ENCODE results near the gene SLC15A4. TPM values are rescaled to one million over a fixed set of nuclear protein-coding genes. Genes with fewer than 3 reads are reported as not detected.
"Not testable (repeated sequence)": the region's sequence is repeated elsewhere in the genome, so short reads cannot be mapped to it uniquely, and the experiment has no call there.

Gene SLC15A4
- total RNA-seq, 1 experiment from 2014 or later, result 14.3 TPM

GRCh38 chr12:128840862-128841468 is 17.2 kb upstream of the SLC15A4 start:
- no peaks in the 10 kb centered on the region for H3K9me3 ChIP-seq (ENCODE audit: insufficient read depth, low read depth)
- no peak for TF ChIP-seq CTCF (conservative IDR thresholded peaks at IDR 0.05)
- no peak for TF ChIP-seq EZH2 (IDR thresholded peaks at IDR 0.05; ENCODE audit: low read depth)
- intact Hi-C loops (cut with micrococcal nuclease; ENCODE audit: unreplicated experiment), result no loop called here
- H2AFZ ChIP-seq, result no peak overlapping the region
- no peaks in the 10 kb centered on the region for H3K79me2 ChIP-seq (ENCODE audit: low read depth)
- BruUV-seq (replicated peaks), result no TSS peak
- no peaks in the 10 kb centered on the region for H3K36me3 ChIP-seq (ENCODE audit: low read depth)
- H3K9me2 ChIP-seq (ENCODE audit: insufficient read depth), result no peaks in the 10 kb centered on the region
- peaks cover 65% of the 10 kb centered on the region for H3K27me3 ChIP-seq (ENCODE audit: insufficient read depth, low read depth)
- no peak overlapping the region for H3K4me3 ChIP-seq
- CTCF ChIA-PET, result no interaction called here
- POLR2A ChIA-PET (ENCODE audit: unreplicated experiment), result no interaction called here
- no peak overlapping the region for H3K27ac ChIP-seq
- H3K4me2 ChIP-seq, result no peak overlapping the region
- no peaks in the 10 kb centered on the region for H3K4me1 ChIP-seq (replicated peaks; ENCODE audit: insufficient read depth)
- H4K20me1 ChIP-seq (ENCODE audit: insufficient read depth), result no peaks in the 10 kb centered on the region
- no peaks in the 10 kb centered on the region for H3F3A ChIP-seq (ENCODE audit: insufficient read depth, low read depth)
- no peak for DNase-seq

- H3K9me2 ChIP-seq (ENCODE audit: insufficient read depth); intact Hi-C loops (cut with micrococcal nuclease; ENCODE audit: unreplicated experiment); BruUV-seq (replicated peaks); H2AFZ ChIP-seq; CTCF ChIA-PET; H3F3A ChIP-seq (ENCODE audit: insufficient read depth, low read depth); H3K79me2 ChIP-seq (ENCODE audit: low read depth); H3K4me3 ChIP-seq; H3K9me3 ChIP-seq (ENCODE audit: insufficient read depth, low read depth); H3K4me2 ChIP-seq; DNase-seq; POLR2A ChIA-PET (ENCODE audit: unreplicated experiment); H3K36me3 ChIP-seq (ENCODE audit: low read depth); H3K27ac ChIP-seq; H3K4me1 ChIP-seq (replicated peaks; ENCODE audit: insufficient read depth); H4K20me1 ChIP-seq (ENCODE audit: insufficient read depth): not testable (repeated sequence)
- peaks cover 76% of the 10 kb centered on the region for H3K27me3 ChIP-seq (ENCODE audit: insufficient read depth, low read depth)
These were observed 16.1 kb upstream of the SLC15A4 start for GRCh38 chr12:128839885-128840284.

- DNase-seq, result no peak
- H2AFZ ChIP-seq, result no peak overlapping the region
- H4K20me1 ChIP-seq (ENCODE audit: insufficient read depth), result no peaks in the 10 kb centered on the region
- peaks cover 34% of the 10 kb centered on the region for H3K27me3 ChIP-seq (ENCODE audit: insufficient read depth, low read depth)
- intact Hi-C loops (cut with micrococcal nuclease; ENCODE audit: unreplicated experiment), result no loop called here
- no peaks in the 10 kb centered on the region for H3K36me3 ChIP-seq (ENCODE audit: low read depth)
- BruUV-seq (replicated peaks), result no TSS peak
- ChIA-PET POLR2A (ENCODE audit: unreplicated experiment) (no interaction called here), CTCF (no interaction called here)
- TF ChIP-seq EZH2 (IDR thresholded peaks at IDR 0.05; ENCODE audit: low read depth) (no peak), CTCF (conservative IDR thresholded peaks at IDR 0.05) (no peak)
- no peak overlapping the region for H3K4me2 ChIP-seq
- H3F3A ChIP-seq (ENCODE audit: insufficient read depth, low read depth), result no peaks in the 10 kb centered on the region
- no peaks in the 10 kb centered on the region for H3K9me2 ChIP-seq (ENCODE audit: insufficient read depth)
- H3K79me2 ChIP-seq (ENCODE audit: low read depth), result no peaks in the 10 kb centered on the region
- no peaks in the 10 kb centered on the region for H3K4me1 ChIP-seq (replicated peaks; ENCODE audit: insufficient read depth)
- H3K27ac ChIP-seq, result no peak overlapping the region
- no peaks in the 10 kb centered on the region for H3K9me3 ChIP-seq (ENCODE audit: insufficient read depth, low read depth)
- no peak overlapping the region for H3K4me3 ChIP-seq
These were observed 9.7 kb upstream of the SLC15A4 start for GRCh38 chr12:128833418-128833817.

- Histone ChIP-seq H3K27ac (no peak overlapping the region), H3K4me3 (no peak overlapping the region), H3K4me1 (replicated peaks; ENCODE audit: insufficient read depth) (no peaks in the 10 kb centered on the region), H2AFZ (no peak overlapping the region), H3F3A (ENCODE audit: insufficient read depth, low read depth) (no peaks in the 10 kb centered on the region), H3K36me3 (ENCODE audit: low read depth) (no peaks in the 10 kb centered on the region), H3K79me2 (ENCODE audit: low read depth) (no peaks in the 10 kb centered on the region), H3K9me2 (ENCODE audit: insufficient read depth) (no peaks in the 10 kb centered on the region), H3K27me3 (ENCODE audit: insufficient read depth, low read depth) (peaks cover 16% of the 10 kb centered on the region), H4K20me1 (ENCODE audit: insufficient read depth) (no peaks in the 10 kb centered on the region), H3K9me3 (ENCODE audit: insufficient read depth, low read depth) (no peaks in the 10 kb centered on the region), H3K4me2 (no peak overlapping the region)
- POLR2A ChIA-PET (ENCODE audit: unreplicated experiment), result no interaction called here
- intact Hi-C loops (cut with micrococcal nuclease; ENCODE audit: unreplicated experiment), result no loop called here
- no peak for DNase-seq
- TF ChIP-seq EZH2 (IDR thresholded peaks at IDR 0.05; ENCODE audit: low read depth) (no peak), CTCF (conservative IDR thresholded peaks at IDR 0.05) (no peak)
- CTCF ChIA-PET, result no interaction called here
- no TSS peak for BruUV-seq (replicated peaks)
These were observed 6.7 kb upstream of the SLC15A4 start for GRCh38 chr12:128830505-128830893.
